Measurements from ENCODE around the gene NIT1.

NIT1 gene

DNA sequence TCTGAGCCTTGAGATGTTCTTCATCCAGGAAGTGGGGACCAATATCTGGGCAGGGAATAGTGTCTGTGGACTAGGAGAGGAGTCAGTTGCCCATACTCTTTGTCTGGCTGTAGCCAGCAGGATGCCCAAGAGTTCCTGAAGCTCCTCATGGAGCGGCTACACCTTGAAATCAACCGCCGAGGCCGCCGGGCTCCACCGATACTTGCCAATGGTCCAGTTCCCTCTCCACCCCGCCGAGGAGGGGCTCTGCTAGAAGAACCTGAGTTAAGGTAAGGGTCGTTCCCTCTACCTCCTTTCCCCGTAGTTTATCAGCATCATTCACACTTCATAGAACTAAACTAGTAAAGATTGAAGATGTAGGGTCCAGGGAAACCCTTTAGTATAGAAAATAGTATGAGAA is 44.9 kb downstream of the NIT1 start:
- TF ChIP-seq, protein P1, sequence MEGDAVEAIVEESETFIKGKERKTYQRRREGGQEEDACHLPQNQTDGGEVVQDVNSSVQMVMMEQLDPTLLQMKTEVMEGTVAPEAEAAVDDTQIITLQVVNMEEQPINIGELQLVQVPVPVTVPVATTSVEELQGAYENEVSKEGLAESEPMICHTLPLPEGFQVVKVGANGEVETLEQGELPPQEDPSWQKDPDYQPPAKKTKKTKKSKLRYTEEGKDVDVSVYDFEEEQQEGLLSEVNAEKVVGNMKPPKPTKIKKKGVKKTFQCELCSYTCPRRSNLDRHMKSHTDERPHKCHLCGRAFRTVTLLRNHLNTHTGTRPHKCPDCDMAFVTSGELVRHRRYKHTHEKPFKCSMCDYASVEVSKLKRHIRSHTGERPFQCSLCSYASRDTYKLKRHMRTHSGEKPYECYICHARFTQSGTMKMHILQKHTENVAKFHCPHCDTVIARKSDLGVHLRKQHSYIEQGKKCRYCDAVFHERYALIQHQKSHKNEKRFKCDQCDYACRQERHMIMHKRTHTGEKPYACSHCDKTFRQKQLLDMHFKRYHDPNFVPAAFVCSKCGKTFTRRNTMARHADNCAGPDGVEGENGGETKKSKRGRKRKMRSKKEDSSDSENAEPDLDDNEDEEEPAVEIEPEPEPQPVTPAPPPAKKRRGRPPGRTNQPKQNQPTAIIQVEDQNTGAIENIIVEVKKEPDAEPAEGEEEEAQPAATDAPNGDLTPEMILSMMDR (IDR thresholded peaks at IDR 0.05; ENCODE audit: low read depth, low read length, missing control alignments) = no peak
- no peak overlapping the region for H3K4me3 ChIP-seq (ENCODE audit: low read depth, low read length)
- in situ Hi-C loops (cut with HindIII; ENCODE audit: low sequenced_read_pairs) = no loop called here
- no peak for DNase-seq (ENCODE audit: low read depth)

DNA sequence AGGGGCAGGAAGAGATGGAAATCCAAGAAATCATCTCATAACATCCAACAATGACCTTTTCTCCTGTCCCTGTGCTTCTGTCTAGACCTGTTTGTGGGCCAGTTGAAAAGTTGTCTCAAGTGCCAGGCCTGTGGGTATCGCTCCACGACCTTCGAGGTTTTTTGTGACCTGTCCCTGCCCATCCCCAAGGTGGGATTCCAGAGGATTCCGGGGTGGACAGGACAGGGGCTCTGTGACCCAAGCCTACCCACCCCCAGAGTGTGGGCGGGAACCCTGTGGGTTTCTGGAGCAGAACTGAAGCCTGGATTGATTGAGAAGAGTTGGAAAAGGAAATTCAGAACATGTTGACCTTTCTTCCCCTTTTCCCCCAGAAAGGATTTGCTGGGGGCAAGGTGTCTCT is 45.9 kb downstream of the NIT1 start:
- H3K4me3 ChIP-seq (ENCODE audit: low read depth, low read length) = no peak overlapping the region
- TF ChIP-seq, protein P1 (IDR thresholded peaks at IDR 0.05; ENCODE audit: low read depth, low read length, missing control alignments) = no peak
- in situ Hi-C loops (cut with HindIII; ENCODE audit: low sequenced_read_pairs) = no loop called here
- no peak for DNase-seq (ENCODE audit: low read depth)

DNA sequence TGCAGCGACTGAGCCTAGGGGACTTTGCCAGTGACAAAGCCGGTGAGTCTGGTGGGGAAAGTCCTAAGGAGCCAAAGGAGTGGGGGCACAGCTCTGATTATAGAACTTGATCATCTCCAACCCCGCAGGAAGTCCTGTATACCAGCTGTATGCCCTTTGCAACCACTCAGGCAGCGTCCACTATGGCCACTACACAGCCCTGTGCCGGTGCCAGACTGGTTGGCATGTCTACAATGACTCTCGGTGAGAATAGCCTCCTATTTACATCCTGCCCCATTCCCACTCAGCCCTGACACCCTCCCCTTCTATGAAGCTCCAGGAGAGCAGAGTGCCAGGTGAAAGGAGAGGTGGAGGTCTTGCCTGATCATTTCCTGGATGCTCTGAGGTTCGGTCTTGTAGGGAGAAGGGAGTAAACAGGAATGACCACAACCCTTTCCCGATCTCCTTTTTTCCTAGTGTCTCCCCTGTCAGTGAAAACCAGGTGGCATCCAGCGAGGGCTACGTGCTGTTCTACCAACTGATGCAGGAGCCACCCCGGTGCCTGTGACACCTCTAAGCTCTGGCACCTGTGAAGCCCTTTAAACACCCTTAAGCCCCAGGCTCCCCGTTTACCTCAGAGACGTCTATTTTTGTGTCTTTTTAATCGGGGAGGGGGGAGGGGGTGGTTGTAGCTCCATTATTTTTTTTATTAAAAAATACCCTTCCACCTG is 47.2 kb downstream of the NIT1 start:
- no peak for DNase-seq (ENCODE audit: low read depth)
- in situ Hi-C loops (cut with HindIII; ENCODE audit: low sequenced_read_pairs) = no loop called here
- peak overlapping the region; percentile 83 for H3K4me3 ChIP-seq (ENCODE audit: low read depth, low read length)
- TF ChIP-seq, protein P1 (IDR thresholded peaks at IDR 0.05; ENCODE audit: low read depth, low read length, missing control alignments) = no peak

DNA sequence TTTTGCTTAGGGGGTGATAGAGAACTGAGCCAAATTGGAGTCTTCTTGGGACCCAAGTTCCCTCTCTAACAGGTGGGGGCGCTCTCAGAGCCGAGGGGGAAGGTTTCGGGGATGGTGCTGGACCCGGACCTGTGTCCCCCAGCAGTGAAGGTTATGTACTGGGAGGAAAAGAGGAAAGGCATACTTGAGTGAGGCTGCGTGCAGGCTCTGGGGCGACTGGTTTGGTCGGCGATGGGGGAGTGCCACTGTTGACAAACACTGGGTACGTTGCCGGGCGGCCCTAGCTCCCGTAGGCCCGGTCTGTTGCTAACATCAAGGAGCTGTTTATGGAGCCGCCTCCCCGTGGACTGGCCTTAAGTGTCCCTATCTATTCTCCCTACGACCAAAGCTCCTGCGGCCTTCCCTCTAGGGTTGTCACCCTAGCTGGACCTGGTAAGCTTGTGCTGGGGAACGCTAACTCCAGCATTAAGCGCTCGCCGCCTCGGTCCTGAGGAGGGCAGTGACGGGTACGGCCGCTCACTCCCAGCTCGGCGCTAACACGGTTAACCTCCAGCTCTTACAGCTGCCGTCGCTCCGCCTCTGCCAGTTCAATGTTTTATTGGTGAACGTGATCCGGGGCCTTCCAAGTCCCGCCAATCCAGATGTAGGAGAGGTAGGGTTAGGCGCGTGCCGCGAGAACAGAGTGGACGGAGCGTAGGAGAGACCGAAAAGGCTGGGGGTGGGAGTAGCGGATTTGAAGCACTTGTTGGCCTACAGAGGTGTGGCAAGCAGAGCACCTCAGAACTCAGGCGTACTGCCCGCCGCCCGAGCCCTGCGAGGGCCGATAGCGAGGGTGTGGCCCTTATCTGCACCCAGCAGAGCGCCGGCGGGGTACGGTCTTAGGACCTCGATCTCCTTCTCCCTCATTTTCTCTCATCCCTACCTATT is 48.1 kb downstream of the NIT1 start, which contains the start of gene PPOX:
PPOX (plus strand) TSS at position 685 of the 927 bp plus-strand sequence. CDS start 422 bp downstream, outside the sequence.
- in situ Hi-C loops (cut with HindIII; ENCODE audit: low sequenced_read_pairs) = no loop called here
- TF ChIP-seq, protein P1 (IDR thresholded peaks at IDR 0.05; ENCODE audit: low read depth, low read length, missing control alignments) = peak; percentile 68
- peak within 1 kb of the TSS; percentile 83 for H3K4me3 ChIP-seq (ENCODE audit: low read depth, low read length)
- DNase-seq (ENCODE audit: low read depth) = peak; percentile 97

DNA sequence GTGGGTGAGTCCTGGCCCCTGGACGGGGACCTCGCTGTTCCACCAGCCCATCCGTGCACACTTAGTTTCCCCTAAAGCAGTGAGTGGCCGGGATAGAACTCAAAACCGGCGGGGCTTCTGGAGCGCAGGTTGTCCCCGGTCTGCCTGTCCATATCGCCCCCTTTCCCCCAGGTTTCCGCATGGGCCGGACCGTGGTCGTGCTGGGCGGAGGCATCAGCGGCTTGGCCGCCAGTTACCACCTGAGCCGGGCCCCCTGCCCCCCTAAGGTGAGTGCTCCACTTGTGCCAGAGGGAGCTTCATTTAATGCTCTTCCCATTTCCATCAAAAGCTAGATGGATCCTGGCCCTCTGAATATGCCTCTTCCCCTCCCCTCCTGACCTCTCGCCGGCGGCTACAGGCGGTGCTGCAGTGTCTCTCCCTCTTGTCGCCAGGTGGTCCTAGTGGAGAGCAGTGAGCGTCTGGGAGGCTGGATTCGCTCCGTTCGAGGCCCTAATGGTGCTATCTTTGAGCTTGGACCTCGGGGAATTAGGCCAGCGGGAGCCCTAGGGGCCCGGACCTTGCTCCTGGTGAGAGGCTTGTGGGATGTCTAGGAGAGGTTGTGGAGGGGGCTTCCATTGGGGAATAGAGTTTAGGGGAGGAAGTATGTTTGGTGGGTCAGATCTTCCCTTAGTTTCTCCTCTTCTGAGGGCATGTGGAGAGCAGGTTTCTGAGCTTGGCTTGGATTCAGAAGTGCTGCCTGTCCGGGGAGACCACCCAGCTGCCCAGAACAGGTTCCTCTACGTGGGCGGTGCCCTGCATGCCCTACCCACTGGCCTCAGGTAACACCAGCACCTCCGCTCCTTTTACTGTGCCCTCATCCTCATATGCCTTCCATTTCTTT is 49.0 kb downstream of the NIT1 start:
- DNase-seq (ENCODE audit: low read depth) = no peak
- peak overlapping the region; percentile 83 for H3K4me3 ChIP-seq (ENCODE audit: low read depth, low read length)
- in situ Hi-C loops (cut with HindIII; ENCODE audit: low sequenced_read_pairs) = no loop called here
- TF ChIP-seq, protein P1 (IDR thresholded peaks at IDR 0.05; ENCODE audit: low read depth, low read length, missing control alignments) = no peak

DNA sequence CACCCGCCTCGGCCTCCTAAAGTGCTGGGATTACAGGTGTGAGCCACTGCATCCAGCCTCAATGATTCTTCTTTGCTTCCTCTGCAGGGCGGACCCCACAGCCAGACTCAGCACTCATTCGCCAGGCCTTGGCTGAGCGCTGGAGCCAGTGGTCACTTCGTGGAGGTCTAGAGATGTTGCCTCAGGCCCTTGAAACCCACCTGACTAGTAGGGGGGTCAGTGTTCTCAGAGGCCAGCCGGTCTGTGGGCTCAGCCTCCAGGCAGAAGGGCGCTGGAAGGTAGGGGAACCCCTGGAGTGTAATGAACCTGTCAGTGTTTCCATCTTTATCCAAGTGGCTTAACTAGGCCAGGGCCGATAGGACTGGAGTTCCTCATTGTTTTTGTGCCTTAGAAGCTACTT is 51.0 kb downstream of the NIT1 start:
- TF ChIP-seq, protein P1 (IDR thresholded peaks at IDR 0.05; ENCODE audit: low read depth, low read length, missing control alignments) = no peak
- in situ Hi-C loops (cut with HindIII; ENCODE audit: low sequenced_read_pairs) = no loop called here
- no peak for DNase-seq (ENCODE audit: low read depth)
- H3K4me3 ChIP-seq (ENCODE audit: low read depth, low read length) = no peak overlapping the region

Data from astrocyte of the cerebellum (primary cell).